ENCODE results near the gene PLEKHG7.

- TF ChIP-seq CTCF (IDR thresholded peaks at IDR 0.05) (no peak), POLR2AphosphoS5 (IDR thresholded peaks at IDR 0.05) (no peak)
Measured at GRCh38 chr12:92717202-92717601, 14.4 kb downstream of the PLEKHG7 start.
